GM12865 (cell line): ENCODE measurements around the gene ANO6.
"Not testable (repeated sequence)": the region's sequence is repeated elsewhere in the genome, so short reads cannot be mapped to it uniquely, and the experiment has no call there.

Source experiments
- DNase-seq: peaks from one replicate; pipeline ENCODE4 v3.0.0; 2010; ENCODE audit warnings: low read depth
- H3K4me3 ChIP-seq: 2 replicates; pipeline ENCODE4 v1.5.1; 2011; ENCODE audit warnings: mild to moderate bottlenecking, low read depth, low read length, control low read depth
- TF ChIP-seq, protein P1 (sequence below): IDR thresholded peaks from 2 replicates; pipeline ENCODE4 v1.5.1; 2011; ENCODE audit warnings: low read length, control low read depth, low read depth, inconsistent platforms; ENCODE audit not compliant: insufficient read depth; ENCODE audit errors: missing control alignments

The ANO6 gene, protein sequence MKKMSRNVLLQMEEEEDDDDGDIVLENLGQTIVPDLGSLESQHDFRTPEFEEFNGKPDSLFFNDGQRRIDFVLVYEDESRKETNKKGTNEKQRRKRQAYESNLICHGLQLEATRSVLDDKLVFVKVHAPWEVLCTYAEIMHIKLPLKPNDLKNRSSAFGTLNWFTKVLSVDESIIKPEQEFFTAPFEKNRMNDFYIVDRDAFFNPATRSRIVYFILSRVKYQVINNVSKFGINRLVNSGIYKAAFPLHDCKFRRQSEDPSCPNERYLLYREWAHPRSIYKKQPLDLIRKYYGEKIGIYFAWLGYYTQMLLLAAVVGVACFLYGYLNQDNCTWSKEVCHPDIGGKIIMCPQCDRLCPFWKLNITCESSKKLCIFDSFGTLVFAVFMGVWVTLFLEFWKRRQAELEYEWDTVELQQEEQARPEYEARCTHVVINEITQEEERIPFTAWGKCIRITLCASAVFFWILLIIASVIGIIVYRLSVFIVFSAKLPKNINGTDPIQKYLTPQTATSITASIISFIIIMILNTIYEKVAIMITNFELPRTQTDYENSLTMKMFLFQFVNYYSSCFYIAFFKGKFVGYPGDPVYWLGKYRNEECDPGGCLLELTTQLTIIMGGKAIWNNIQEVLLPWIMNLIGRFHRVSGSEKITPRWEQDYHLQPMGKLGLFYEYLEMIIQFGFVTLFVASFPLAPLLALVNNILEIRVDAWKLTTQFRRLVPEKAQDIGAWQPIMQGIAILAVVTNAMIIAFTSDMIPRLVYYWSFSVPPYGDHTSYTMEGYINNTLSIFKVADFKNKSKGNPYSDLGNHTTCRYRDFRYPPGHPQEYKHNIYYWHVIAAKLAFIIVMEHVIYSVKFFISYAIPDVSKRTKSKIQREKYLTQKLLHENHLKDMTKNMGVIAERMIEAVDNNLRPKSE

DNA sequence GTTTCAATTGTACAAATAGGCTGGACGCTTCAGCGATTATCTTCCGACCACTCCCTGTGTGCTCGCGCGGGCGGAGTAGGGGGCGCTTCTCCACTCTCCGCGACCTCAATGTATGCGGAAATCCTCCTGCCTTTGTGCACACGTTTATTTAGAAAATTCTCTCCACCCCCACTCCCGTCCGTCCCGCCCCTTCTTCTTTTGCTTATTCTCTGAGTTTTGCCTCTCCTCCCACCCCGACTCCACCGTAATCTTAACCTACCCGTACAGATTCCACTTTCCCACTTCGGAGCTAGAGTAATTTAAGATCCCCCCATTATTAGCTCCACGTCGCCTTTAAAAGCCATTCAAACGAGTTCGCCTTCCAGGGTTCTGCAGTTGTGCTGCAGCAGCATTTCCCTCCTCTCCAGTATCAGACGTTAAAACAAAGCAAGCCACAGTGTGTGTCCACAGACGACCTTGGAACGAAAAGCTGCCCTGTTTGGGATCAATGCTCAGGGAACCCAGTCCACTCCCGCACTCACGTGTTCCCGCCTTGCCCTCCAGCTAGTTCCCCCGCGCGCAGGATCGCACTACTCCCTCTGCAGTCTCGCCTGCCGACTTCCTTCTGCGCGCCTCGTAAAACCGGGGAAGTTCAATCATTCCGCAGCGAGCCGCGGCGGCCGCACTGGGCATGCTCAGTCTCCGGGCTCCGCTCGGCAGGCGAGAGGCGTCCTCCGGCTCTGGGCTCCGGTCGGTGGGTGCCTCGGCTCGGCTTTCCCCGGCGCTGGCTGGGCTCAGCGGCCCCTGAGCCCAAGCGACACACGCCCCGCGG is at the start of gene ANO6:
TSS of gene ANO6 (plus strand) at position 677 of the 811 bp plus-strand sequence. CDS start 227 bp downstream, outside the sequence.
- DNase-seq, result peak; percentile 93
- TF ChIP-seq, protein P1, sequence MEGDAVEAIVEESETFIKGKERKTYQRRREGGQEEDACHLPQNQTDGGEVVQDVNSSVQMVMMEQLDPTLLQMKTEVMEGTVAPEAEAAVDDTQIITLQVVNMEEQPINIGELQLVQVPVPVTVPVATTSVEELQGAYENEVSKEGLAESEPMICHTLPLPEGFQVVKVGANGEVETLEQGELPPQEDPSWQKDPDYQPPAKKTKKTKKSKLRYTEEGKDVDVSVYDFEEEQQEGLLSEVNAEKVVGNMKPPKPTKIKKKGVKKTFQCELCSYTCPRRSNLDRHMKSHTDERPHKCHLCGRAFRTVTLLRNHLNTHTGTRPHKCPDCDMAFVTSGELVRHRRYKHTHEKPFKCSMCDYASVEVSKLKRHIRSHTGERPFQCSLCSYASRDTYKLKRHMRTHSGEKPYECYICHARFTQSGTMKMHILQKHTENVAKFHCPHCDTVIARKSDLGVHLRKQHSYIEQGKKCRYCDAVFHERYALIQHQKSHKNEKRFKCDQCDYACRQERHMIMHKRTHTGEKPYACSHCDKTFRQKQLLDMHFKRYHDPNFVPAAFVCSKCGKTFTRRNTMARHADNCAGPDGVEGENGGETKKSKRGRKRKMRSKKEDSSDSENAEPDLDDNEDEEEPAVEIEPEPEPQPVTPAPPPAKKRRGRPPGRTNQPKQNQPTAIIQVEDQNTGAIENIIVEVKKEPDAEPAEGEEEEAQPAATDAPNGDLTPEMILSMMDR, result peak; percentile 42
- H3K4me3 ChIP-seq, result peak within 1 kb of the TSS; percentile 76

DNA sequence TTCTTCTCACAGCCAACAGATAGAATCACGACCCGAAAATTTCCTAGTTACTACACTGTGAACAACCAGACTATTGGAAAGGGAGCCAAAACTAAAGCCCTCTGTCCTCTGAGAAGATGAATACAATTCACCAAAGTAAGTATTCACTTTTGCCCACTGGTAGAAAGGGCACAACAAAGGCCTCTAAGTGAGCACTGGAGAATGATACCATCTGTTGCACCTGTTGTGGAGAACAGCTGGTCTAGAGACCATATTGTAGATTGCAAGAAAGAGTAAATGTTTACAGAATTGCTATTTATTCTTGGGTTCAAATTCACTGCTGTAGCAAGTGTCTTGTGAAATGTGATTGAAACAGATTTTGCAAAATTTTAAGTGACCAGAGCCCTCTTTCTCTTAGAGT is 46.9 kb upstream of the ANO6 start:
- DNase-seq, result no peak
- TF ChIP-seq, protein P1, result no peak
- H3K4me3 ChIP-seq, result no peak overlapping the region

DNA sequence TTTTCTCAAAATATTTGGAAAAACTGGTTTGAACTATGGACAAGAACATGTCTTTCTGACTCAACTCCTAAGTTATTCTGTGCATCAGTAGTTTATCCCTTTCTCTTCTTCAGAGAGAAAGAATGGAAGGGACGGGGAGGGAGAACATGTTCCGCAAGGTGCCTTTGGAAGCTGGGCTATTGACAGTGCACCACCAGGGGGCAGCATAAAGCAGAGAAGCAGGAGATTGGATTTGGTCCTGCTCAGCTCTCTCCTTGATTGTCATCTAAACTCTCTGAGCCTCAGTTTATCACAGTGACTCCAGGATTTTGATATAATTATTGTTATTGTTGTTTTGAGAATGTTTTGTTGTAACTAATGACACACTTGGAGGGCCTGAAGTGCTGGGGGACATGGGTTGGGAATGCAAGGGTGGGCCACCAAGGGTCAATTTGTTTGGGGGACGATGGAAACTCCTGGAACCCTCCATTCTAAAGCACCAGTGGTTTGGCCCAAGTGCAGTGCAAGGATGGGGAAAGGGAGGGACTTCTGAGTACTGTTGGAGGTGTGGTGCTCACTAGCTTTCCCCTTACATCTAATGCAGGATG is 45.3 kb upstream of the ANO6 start:
- TF ChIP-seq, protein P1, result peak; percentile 90
- H3K4me3 ChIP-seq, result no peak overlapping the region
- peak; percentile 86 for DNase-seq

DNA sequence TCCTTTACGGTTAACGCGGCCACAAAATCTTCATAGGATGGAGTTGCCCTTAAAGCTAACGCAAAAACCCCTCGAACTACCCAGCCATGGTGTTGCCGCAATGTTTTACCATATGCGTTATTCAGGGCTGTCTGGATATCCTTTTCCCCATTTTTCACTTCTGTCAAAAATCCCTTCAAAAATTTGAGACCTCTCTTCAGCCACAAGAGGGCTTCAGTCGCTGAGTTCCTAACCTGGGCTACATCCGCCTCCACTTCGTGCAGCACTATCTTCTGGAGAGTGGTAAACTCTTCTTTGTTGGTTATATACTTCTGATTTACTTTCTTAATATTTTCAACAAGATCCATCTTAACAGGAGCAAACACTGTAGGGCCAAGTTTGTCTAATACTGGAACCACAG is 42.6 kb upstream of the ANO6 start:
- DNase-seq, H3K4me3 ChIP-seq: not testable (repeated sequence)

DNA sequence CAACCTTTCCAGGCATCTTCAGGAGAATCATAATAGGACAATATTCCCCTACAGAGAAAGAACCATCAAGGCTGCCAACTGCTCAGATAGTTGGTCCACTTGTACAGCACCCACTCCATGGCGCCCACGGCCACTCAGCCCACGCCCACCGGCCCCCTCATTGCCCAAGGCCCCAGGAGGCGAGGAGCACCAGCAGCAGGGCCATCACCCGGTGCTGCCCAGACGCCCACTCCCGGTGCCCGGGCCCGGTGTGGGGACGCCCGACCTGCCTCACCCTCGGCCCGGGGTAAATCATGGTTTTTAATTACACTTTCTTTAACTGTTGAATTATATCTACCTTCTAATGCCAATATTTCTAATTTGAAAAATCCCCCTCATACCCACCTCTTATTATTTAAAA is 41.3 kb upstream of the ANO6 start:
- no peak for DNase-seq
- TF ChIP-seq, protein P1, result no peak

DNA sequence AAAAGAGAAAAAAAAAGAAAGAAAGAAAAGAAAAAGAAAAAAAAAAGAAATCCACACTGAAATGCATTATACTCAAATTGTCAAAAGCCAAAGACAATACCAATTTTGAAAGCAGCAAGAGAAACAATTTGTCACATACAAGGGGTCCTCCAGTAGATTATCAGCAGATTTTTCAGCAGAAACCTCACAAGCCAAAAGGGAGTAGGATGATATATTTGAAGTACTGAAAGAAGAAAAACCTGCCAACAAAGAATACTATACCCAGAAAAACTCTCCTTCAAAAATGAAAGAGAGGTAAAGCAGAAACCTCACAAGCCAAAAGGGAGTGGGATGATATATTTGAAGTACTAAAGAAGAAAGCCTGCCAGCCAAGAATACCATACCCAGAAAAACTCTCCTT is 37.1 kb upstream of the ANO6 start:
- no peak overlapping the region for H3K4me3 ChIP-seq
- no peak for DNase-seq
- TF ChIP-seq, protein P1, result no peak

More for the DNA sequence above, 41.3 kb upstream of the ANO6 start:
- H3K4me3 ChIP-seq, result no peak overlapping the region
